DND-41 (cell line): ENCODE results near the gene PRDM5.

Experiments used
- EZH2 ChIP-seq: IDR thresholded peaks from 3 replicates; pipeline ENCODE4 v1.6.1; 2012; ENCODE audit warnings: borderline replicate concordance, low read depth, mild to moderate bottlenecking, moderate library complexity, low read length, inconsistent platforms; ENCODE audit not compliant: severe bottlenecking
- TF ChIP-seq, protein P1 (sequence below): IDR thresholded peaks from 2 replicates; pipeline ENCODE4 v1.5.1; 2012; ENCODE audit warnings: borderline replicate concordance, low read length, moderate library complexity, mild to moderate bottlenecking; ENCODE audit not compliant: poor library complexity, severe bottlenecking; ENCODE audit errors: extremely low read depth

GRCh38 chr4:120901731-120902130, 20.8 kb downstream of the PRDM5 start:
- TF ChIP-seq, protein P1, sequence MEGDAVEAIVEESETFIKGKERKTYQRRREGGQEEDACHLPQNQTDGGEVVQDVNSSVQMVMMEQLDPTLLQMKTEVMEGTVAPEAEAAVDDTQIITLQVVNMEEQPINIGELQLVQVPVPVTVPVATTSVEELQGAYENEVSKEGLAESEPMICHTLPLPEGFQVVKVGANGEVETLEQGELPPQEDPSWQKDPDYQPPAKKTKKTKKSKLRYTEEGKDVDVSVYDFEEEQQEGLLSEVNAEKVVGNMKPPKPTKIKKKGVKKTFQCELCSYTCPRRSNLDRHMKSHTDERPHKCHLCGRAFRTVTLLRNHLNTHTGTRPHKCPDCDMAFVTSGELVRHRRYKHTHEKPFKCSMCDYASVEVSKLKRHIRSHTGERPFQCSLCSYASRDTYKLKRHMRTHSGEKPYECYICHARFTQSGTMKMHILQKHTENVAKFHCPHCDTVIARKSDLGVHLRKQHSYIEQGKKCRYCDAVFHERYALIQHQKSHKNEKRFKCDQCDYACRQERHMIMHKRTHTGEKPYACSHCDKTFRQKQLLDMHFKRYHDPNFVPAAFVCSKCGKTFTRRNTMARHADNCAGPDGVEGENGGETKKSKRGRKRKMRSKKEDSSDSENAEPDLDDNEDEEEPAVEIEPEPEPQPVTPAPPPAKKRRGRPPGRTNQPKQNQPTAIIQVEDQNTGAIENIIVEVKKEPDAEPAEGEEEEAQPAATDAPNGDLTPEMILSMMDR = no peak
- TF ChIP-seq EZH2 = no peak
